GM12872 (cell line): Measurements from ENCODE around the gene DPP10.

ENCODE experiments used
- CTCF ChIP-seq: IDR thresholded peaks from 3 replicates; pipeline ENCODE4 v1.5.1; 2011; ENCODE audit warnings: low read depth, mild to moderate bottlenecking, low read length, moderate library complexity; ENCODE audit not compliant: insufficient read depth

DPP10 gene

GRCh38 chr2:114534116-114535084 is 92.0 kb downstream of the DPP10 start:
- no peak for TF ChIP-seq CTCF

- no peak for TF ChIP-seq CTCF
These were observed 95.3 kb downstream of the DPP10 start for GRCh38 chr2:114537777-114538176.

- no peak for TF ChIP-seq CTCF
These were observed 100.3 kb downstream of the DPP10 start for GRCh38 chr2:114542695-114543094.

GRCh38 chr2:114543236-114543766 is 100.9 kb downstream of the DPP10 start:
- TF ChIP-seq CTCF: no peak

- no peak for TF ChIP-seq CTCF
These were observed 102.6 kb downstream of the DPP10 start for GRCh38 chr2:114545052-114545451.

GRCh38 chr2:114546531-114546930 is 104.1 kb downstream of the DPP10 start:
- TF ChIP-seq CTCF: no peak

GRCh38 chr2:114548151-114548550 is 105.7 kb downstream of the DPP10 start:
- no peak for TF ChIP-seq CTCF
